ENCODE results near the gene DNM2. TPM values are rescaled to one million over a fixed set of nuclear protein-coding genes. Genes with fewer than 3 reads are reported as not detected.
A peak's percentile ranks its signal among the peaks of the same experiment; 100 is the strongest.
"Not testable (repeated sequence)": the region's sequence is repeated elsewhere in the genome, so short reads cannot be mapped to it uniquely, and the experiment has no call there.

The DNM2 gene
- total RNA-seq, 1 experiment from 2014 or later = 188 TPM

DNA sequence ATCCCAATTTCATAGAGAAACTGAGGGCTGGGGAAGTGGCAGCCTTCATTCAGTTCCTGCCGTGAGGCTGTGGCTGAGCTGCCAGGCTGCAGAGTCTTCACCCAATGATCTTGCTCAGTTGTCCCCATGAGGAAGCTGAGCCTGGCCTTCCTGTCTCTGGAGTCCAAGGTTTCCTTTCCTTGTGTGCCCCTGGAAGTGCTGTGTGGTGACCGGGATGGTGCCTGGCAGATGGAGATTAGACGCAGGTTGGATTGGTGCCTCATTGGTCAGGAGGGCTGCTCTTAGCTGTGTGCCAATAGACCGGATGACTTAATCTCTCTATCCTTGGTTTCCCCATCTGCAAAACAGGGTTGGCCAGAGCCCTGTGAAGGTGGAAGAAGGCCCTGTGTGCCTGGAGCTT lies 24.6 kb downstream of the DNM2 start:
- peaks cover 13% of the 10 kb centered on the region for H3K4me1 ChIP-seq (replicated peaks; ENCODE audit: insufficient read depth)
- no peak for TF ChIP-seq EZH2 (IDR thresholded peaks at IDR 0.05; ENCODE audit: low read depth)
- TF ChIP-seq, protein P1, sequence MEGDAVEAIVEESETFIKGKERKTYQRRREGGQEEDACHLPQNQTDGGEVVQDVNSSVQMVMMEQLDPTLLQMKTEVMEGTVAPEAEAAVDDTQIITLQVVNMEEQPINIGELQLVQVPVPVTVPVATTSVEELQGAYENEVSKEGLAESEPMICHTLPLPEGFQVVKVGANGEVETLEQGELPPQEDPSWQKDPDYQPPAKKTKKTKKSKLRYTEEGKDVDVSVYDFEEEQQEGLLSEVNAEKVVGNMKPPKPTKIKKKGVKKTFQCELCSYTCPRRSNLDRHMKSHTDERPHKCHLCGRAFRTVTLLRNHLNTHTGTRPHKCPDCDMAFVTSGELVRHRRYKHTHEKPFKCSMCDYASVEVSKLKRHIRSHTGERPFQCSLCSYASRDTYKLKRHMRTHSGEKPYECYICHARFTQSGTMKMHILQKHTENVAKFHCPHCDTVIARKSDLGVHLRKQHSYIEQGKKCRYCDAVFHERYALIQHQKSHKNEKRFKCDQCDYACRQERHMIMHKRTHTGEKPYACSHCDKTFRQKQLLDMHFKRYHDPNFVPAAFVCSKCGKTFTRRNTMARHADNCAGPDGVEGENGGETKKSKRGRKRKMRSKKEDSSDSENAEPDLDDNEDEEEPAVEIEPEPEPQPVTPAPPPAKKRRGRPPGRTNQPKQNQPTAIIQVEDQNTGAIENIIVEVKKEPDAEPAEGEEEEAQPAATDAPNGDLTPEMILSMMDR (conservative IDR thresholded peaks at IDR 0.05) = no peak
- intact Hi-C loops (cut with micrococcal nuclease; ENCODE audit: unreplicated experiment) = no loop called here
- no peak for DNase-seq
- H3K9me2 ChIP-seq (ENCODE audit: insufficient read depth) = no peaks in the 10 kb centered on the region
- peaks cover 50% of the 10 kb centered on the region for H4K20me1 ChIP-seq (ENCODE audit: insufficient read depth)
- H3K36me3 ChIP-seq (ENCODE audit: low read depth) = no peaks in the 10 kb centered on the region
- H3K27ac ChIP-seq = no peak overlapping the region
- H3F3A ChIP-seq (ENCODE audit: insufficient read depth, low read depth) = peaks cover 29% of the 10 kb centered on the region; the same call in 1 of the 2 replicates
- no peaks in the 10 kb centered on the region; the same call in 1 of the 2 replicates for H3K9me3 ChIP-seq (ENCODE audit: insufficient read depth, low read depth)
- no peak overlapping the region for H2AFZ ChIP-seq
- POLR2A ChIA-PET (ENCODE audit: unreplicated experiment) = interaction anchor here (0.5 to 0.6 kb wide), 2 partner anchors 9 to 174 kb away, joined by 3 read pairs; no protein-coding TSS in a partner anchor
- H3K27me3 ChIP-seq (ENCODE audit: insufficient read depth, low read depth) = no peaks in the 10 kb centered on the region
- BruUV-seq (replicated peaks) = no TSS peak
- H3K4me2 ChIP-seq = no peak overlapping the region
- peaks cover 83% of the 10 kb centered on the region for H3K79me2 ChIP-seq (ENCODE audit: low read depth)
- H3K4me3 ChIP-seq = no peak overlapping the region
- CTCF ChIA-PET = interaction anchor here (0.6 kb wide), 2 partner anchors 22 to 118 kb away, joined by 3 to 5 read pairs; no protein-coding TSS in a partner anchor

DNA sequence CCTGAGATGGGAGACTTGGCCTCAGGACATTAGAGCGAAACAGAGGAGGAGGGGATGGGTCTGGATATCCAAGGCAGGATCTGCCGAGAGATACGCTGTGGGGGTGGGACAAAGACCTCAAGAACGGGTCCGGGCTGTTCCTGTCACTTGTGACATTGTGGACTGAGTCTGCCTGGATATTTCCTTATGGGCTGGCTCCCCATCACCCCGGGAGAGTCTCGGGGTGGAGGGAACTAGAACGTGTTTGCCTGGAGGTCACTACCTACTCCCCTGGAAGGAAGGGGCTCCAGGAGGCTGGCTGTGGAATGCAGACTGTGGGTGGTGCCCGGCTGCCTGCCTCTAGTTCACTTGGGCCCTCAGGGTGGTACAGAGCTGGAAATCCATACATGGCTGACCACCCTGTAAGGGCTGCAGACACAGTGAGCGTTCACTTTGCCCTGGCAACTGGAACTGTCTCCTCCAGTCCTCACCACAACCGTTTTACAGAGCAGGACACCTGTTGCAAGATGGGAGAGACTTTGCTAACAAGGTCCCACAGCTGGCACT lies 26.4 kb downstream of the DNM2 start:
- no TSS peak for BruUV-seq (replicated peaks)
- H3K27me3 ChIP-seq (ENCODE audit: insufficient read depth, low read depth) = no peaks in the 10 kb centered on the region
- peaks cover 43% of the 10 kb centered on the region for H3F3A ChIP-seq (ENCODE audit: insufficient read depth, low read depth)
- H3K36me3 ChIP-seq (ENCODE audit: low read depth) = no peaks in the 10 kb centered on the region
- H3K4me1 ChIP-seq (replicated peaks; ENCODE audit: insufficient read depth) = peaks cover 31% of the 10 kb centered on the region
- no peak overlapping the region for H2AFZ ChIP-seq
- DNase-seq = peak in 1 of 2 experiments; percentile 50
- intact Hi-C loops (cut with micrococcal nuclease; ENCODE audit: unreplicated experiment) = no loop called here
- H3K79me2 ChIP-seq (ENCODE audit: low read depth) = peaks cover 83% of the 10 kb centered on the region
- ChIA-PET CTCF (no interaction called here), POLR2A (ENCODE audit: unreplicated experiment) (interaction anchor here (0.6 kb wide), 1 partner anchor 167 kb away, joined by 33 read pairs; no protein-coding TSS in a partner anchor)
- TF ChIP-seq, protein P1 (conservative IDR thresholded peaks at IDR 0.05) = no peak
- TF ChIP-seq EZH2 (IDR thresholded peaks at IDR 0.05; ENCODE audit: low read depth) = no peak
- no peak overlapping the region for H3K4me2 ChIP-seq
- H3K9me3 ChIP-seq (ENCODE audit: insufficient read depth, low read depth) = no peaks in the 10 kb centered on the region; the same call in 1 of the 2 replicates
- H3K9me2 ChIP-seq (ENCODE audit: insufficient read depth) = no peaks in the 10 kb centered on the region
- H4K20me1 ChIP-seq (ENCODE audit: insufficient read depth) = peaks cover 58% of the 10 kb centered on the region
- H3K27ac ChIP-seq = no peak overlapping the region
- no peak overlapping the region for H3K4me3 ChIP-seq

DNA sequence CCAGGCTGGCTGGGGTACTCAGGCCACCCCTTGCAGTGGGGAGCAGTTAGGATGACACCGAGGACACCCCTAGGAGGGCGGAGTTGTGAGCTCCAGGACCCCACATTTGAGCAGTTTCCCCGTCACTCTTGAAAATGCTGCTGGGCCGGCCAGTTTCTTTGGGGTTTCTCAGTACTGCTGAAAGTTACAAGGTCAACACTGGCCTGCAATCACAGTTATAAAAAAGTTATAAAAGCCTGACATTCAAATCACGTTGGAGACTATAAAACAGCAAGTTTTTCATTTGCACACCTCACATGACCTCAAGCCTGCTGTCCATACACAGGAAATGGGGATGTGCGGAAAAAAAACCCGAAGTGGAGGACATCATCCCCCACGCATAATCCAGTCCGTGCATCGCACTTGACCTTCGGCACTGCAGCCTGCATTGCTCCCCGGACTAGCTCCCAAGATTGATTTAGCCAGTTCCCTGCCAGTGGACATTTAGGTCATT lies 27.0 kb downstream of the DNM2 start:
- H3K79me2 ChIP-seq (ENCODE audit: low read depth) = peaks cover 85% of the 10 kb centered on the region
- peaks cover 46% of the 10 kb centered on the region for H3F3A ChIP-seq (ENCODE audit: insufficient read depth, low read depth)
- no peaks in the 10 kb centered on the region; the same call in 1 of the 2 replicates for H3K9me3 ChIP-seq (ENCODE audit: insufficient read depth, low read depth)
- DNase-seq = no peak
- no peak overlapping the region for H3K27ac ChIP-seq
- CTCF ChIA-PET = no interaction called here
- H3K36me3 ChIP-seq (ENCODE audit: low read depth) = no peaks in the 10 kb centered on the region
- H3K9me2 ChIP-seq (ENCODE audit: insufficient read depth) = no peaks in the 10 kb centered on the region
- H4K20me1 ChIP-seq (ENCODE audit: insufficient read depth) = peaks cover 64% of the 10 kb centered on the region
- POLR2A ChIA-PET (ENCODE audit: unreplicated experiment) = no interaction called here
- intact Hi-C loops (cut with micrococcal nuclease; ENCODE audit: unreplicated experiment) = no loop called here
- no TSS peak for BruUV-seq (replicated peaks)
- TF ChIP-seq, protein P1 (conservative IDR thresholded peaks at IDR 0.05) = no peak
- TF ChIP-seq EZH2 (IDR thresholded peaks at IDR 0.05; ENCODE audit: low read depth) = no peak
- no peak overlapping the region for H3K4me2 ChIP-seq
- no peaks in the 10 kb centered on the region for H3K27me3 ChIP-seq (ENCODE audit: insufficient read depth, low read depth)
- peaks cover 36% of the 10 kb centered on the region for H3K4me1 ChIP-seq (replicated peaks; ENCODE audit: insufficient read depth)
- H3K4me3 ChIP-seq = no peak overlapping the region
- H2AFZ ChIP-seq = no peak overlapping the region

DNA sequence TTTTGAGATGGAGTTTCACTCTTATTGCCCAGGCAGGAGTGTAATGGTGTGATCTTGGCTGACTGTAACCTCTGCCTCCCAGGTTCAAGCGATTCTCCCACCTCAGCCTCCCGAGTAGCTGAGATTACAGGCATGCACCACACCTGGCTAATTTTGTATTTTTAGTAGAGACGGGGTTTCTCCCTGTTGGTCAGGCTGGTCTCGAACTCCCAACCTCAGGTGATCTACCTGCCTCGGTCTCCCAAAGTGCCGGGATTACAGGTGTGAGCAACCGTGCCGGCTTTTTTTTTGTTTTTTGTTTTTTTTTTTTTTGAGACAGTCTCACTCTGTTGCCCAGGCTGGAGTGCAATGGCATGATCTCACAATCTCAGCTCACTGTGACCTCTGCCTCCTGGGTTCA lies 28.6 kb downstream of the DNM2 start:
- H2AFZ ChIP-seq; H3K27me3 ChIP-seq (ENCODE audit: insufficient read depth, low read depth); H3K4me3 ChIP-seq; intact Hi-C loops (cut with micrococcal nuclease; ENCODE audit: unreplicated experiment); DNase-seq; H3K4me2 ChIP-seq; H3K9me3 ChIP-seq (ENCODE audit: insufficient read depth, low read depth); H3K9me2 ChIP-seq (ENCODE audit: insufficient read depth); H3K27ac ChIP-seq; POLR2A ChIA-PET (ENCODE audit: unreplicated experiment); BruUV-seq (replicated peaks); H3K36me3 ChIP-seq (ENCODE audit: low read depth): not testable (repeated sequence)
- Histone ChIP-seq H4K20me1 (ENCODE audit: insufficient read depth) (peaks cover 61% of the 10 kb centered on the region), H3K4me1 (replicated peaks; ENCODE audit: insufficient read depth) (peaks cover 50% of the 10 kb centered on the region), H3F3A (ENCODE audit: insufficient read depth, low read depth) (peaks cover 43% of the 10 kb centered on the region), H3K79me2 (ENCODE audit: low read depth) (peaks cover 86% of the 10 kb centered on the region)
- CTCF ChIA-PET = interaction anchor here (0.7 kb wide), 1 partner anchor 273 kb away, joined by 3 read pairs; no protein-coding TSS in a partner anchor

Data from PC-9 (cell line).